Kidney tubule cell (primary cell): ENCODE measurements around the gene FSD1L.

ENCODE experiments used
- DNase-seq: peaks from one replicate; pipeline ENCODE4 v3.0.0-alpha.2; 2018; ENCODE audit warnings: low spot score

FSD1L gene

DNA sequence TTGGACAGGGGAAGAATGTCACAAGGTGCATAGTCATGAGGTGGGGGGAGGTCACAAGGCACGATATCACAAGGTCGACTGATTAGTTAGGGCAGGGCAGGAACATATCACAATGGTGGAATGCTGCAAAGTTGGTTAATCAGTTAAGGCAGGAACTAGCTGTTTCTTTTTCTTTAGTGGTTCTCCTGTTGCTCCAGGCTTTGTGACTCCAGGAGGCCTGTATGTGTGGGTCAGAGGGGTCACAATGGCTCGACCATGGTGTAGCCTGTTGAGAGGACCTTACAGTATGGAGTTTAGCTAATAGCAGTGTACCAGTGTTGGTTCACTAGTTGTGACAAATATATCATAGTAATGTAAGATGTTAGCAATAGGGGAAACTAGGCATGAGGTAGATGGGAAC is 12.4 kb upstream of the FSD1L start:
- DNase-seq = no peak

GRCh38 chr9:105436783-105437182 is 11.1 kb upstream of the FSD1L start:
- no peak for DNase-seq

DNA sequence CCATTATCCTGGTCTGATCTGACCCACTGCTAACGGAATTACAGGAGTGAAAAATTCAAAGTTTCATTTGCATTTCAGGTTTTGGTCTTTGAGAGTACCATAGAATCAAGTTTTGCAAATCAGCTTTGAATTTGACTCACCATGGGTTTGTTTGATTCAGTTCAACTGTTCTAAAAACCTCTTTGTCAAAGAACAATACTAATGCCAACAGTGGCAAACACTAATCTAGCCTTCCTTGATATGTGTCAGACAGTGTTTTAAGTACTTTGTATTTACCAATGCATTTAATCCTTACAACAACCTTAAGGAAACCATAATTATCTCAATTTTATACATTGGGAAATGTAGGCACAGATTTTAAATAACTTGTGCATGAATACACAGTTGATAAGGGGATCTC is 10.1 kb upstream of the FSD1L start:
- no peak for DNase-seq

DNA sequence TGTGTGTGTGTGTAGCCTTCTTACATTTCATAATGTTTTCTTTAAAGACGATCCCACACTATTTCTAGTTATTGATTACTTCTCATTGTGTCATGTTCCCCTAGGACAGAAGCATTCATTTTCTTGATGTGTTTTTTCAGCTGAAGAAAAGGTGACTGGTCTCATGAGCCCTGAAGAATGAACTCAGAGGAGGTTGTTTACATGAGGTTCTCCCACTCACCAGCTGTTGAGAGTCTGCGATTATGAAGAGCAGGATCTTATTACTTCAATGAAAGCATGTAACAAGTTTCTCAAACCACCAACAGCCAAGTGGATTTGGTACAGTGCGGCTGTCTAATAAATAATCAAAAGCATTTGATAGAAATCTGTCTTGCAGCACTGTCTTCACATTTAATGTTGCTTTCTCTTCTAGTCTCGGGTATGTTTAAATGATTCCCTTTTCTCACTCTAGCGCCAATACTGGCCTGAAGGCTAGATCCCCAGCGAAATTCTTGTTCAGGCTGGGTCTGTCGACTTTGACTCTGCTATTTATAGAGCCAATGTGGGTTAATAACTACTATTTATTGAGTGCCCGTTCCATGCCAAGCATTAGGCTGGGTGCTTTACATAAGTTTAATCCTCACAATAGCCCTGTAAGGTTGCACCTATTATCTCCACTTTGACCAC is 9.6 kb upstream of the FSD1L start:
- no peak for DNase-seq

GRCh38 chr9:105439428-105439827 is 8.4 kb upstream of the FSD1L start:
- no peak for DNase-seq

DNA sequence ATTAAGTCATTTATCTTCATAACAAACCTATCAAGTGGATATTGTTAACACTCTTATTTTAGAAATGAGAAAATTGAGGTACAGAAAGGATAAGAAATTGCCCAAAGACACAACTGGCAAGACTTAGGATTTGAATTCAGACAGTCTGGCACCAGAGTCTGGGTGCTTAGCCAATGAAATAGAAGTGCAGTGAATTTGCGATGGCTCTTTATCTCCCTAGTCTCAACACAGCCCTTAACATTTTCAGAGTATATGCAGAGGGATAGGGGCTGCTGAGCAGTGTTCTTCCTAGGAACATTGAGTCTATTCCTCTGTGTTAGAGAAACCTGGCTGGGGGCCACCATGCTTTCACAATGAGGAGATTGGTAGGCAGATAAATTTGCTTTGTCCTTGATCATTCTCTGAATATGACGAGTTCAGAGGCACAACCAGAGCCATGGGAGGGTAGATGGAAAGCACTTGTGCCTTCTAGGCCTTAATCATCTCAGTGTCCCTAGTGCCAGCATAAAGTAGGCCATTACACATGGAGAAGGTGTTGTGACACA is 6.1 kb upstream of the FSD1L start:
- no peak for DNase-seq

DNA sequence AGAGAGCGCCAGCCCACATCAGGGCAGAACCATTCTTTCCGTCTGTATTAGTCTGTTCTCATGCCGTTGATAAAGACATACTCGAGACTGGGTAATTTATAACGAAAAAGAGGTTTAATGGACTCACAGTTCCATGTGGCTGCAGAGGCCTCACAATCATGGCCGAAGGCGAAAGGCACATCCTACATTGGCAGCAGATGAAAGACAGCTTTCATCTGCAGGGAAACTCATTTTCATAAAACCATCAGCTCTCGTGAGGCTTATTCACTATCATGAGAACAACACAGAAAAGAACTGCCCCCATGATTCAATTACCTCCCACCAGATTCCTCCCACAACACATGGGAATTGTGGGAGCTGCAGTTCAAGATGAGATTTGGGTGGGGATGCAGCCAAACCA is 4.7 kb upstream of the FSD1L start:
- no peak for DNase-seq

DNA sequence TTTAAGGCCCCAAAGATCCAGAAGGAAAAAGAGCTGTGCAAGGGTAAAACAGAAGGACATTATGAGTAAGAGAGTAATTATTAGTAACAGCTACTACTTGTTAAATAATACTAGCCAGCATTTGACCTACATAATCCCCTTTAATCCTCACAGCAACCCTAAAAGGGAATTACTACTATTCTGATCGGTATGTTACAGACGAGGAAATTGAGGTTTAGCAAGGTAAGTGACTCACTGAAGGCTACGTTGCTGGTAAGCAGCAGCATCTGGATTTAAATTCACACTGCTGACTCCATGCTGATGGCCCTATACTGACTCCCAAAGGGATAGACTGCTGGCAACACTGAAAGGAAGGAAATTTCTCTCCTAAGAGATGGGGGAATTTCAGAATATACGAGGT is 3.7 kb upstream of the FSD1L start:
- peak; percentile 44 for DNase-seq

DNA sequence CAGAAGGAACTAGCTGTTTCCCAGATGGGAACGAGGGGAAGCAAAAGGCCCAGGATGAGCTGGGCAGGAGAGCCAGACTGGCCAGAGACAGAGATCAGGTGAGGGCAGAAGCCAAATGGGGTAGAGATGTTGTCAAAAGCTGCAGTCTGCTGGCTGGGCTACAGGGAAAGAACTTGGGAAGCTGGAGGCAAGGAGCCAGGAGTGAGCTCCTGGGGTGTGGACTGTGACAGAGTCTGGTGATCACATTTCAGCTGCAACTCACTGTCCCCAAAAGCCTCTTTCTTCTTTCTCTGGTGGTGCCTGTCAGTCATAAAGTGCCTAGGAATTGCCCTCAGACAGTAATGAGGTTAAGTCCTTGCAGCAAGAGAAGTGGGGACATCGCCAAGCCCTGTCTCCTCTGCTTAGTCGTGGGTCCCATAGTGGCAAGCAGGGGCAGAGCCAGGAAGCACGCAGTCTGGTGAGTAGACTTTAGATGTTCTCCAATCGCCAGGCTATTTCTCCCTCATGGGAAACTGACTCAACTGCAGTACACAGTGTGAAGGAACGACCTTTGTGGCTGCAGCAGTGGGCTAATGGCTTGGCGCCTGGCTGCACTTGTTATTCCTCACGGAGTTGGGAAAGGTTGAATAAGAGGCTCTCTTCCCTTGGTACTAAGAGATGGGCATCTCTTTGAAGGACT is 2.5 kb upstream of the FSD1L start:
- no peak for DNase-seq

DNA sequence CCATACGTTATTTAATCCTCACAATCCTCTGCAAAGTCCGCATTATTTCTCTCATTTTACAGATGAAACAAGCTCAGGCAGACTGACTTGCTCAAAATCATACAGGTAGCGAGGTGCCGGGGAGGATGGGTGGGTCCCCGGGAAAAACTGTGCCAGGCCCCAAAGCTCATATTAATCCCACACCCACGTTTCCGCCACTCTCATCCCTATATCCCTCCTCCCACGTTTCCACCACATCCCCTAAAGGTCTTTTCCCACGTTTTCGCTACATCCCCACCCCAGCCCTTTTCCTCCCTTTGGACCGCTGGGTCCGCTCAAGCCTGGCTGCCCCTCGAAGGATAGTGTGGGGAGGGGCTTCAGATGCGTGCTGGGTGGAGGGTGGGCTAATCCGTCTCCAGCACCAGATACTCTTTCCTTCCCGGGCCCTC is 434 bp upstream of the FSD1L start:
- DNase-seq = no peak

- DNase-seq = peak; percentile 19
Measured at GRCh38 chr9:105449081-105449480, 1.2 kb downstream of the FSD1L start.

- DNase-seq = no peak
Measured at GRCh38 chr9:105452185-105452584, 4.4 kb downstream of the FSD1L start.

GRCh38 chr9:105455836-105456475 is 8.1 kb downstream of the FSD1L start:
- no peak for DNase-seq

DNA sequence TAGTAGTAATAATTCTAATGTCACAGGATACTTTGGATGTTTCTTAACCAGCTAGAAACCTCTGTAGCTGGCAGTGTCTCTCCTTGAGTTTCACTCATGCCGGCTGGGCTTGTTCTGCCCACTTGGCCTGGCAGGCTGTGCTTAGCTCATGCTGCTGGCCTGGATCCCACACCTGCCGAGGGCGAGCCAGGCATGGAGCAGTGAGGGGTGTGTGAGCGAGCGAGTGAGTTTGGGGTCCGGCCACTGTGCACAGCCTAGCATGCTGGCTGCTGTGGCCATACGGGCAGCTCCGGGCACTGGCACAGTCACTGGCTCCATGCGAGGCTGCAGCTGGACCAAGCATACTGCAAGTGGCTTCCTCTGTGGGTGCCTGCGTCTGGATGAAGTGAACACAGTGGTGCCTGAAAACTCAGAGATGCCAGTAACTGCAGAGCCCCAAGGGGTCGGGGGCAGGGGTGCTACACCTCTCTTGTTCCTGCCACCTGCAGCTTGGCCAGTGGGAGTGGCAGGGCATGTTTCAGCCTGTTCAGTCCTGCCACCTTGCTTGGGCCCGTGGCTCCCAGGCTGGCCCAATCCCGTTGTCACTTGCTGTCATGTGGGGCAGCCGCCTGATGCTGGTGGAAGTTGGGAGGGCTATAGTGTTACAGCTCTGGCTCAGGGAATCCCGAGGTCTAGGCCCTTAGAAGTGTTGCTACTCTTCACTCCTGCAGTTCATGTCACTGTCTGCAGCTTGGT is 9.9 kb downstream of the FSD1L start:
- no peak for DNase-seq

DNA sequence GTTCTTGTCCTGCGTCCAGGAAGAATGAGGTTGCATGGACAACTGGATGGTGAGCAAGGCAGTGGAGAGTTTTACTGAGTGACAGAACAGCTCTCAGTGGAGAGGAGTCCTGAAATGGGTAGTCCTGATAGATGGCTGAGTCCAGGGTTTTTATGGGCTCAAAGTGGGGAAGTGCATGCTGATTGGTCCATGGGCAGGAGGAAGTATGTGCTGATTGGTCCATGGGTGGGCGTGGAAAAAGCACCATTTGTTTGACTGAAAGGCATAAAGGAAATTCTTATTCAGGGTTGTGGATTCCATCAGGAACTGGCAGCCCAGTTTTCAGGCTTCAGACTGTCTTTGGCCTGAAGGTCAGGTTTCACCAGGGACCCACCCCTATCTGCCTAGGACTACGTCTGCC is 10.6 kb downstream of the FSD1L start:
- no peak for DNase-seq

GRCh38 chr9:105459336-105459735 is 11.5 kb downstream of the FSD1L start:
- no peak for DNase-seq

GRCh38 chr9:105466898-105467455 is 19.1 kb downstream of the FSD1L start:
- DNase-seq = no peak

DNA sequence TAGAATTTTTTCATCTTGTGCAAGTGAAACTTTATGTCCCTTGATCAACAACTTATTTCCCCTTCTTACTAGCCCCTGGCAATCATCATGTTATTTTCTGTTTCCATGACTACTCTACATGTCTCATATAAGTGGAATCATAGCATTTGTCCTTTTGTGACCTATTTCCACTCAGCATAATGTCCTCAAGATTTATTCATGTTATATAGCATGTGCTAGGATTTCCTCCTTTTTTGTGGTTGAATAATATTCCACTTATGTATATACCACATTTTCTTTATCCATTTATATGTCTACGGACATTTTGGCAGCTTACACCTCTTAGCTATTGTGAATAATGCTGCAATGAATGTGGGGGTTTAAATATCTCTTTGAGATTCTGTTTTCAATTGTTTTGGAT is 21.0 kb downstream of the FSD1L start:
- DNase-seq = no peak

DNA sequence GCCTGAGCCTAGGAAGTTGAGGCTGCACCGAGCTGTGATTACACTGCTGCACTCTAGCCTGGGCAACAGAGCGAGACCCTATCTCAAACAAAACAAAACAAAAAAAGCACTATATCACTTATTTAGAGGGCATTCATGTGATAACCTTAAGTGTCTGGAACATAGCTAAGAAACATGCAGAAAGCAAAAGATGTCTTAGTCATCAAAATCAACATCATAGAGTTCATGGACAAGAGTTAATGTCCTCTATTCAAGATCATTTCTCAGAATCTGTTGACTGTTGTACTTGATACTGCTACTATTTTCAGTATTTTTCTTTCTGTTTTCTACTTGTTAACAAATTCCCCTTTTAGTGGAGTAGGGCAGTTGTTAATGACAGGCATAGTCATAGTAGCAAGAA is 25.4 kb downstream of the FSD1L start:
- DNase-seq = no peak

DNA sequence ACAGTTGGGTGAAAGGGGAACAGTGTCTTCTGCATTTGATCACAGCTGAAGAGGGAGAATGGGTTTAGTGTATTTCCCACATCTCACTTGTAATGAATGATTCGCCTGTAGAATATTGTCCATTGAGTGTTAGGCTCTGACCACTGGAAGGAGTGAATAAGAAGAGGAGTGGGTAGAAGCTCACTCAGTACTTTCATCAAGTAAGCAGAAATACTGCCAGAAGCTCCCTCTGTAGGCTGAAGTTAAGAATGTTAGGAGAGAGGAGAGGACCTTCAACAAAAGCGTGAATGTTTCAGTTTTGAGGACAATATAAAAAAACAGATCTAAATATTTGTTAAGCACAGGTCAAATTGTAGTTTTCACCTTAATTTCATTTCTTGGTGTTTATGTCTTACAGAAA is 27.5 kb downstream of the FSD1L start:
- DNase-seq = peak; percentile 57

DNA sequence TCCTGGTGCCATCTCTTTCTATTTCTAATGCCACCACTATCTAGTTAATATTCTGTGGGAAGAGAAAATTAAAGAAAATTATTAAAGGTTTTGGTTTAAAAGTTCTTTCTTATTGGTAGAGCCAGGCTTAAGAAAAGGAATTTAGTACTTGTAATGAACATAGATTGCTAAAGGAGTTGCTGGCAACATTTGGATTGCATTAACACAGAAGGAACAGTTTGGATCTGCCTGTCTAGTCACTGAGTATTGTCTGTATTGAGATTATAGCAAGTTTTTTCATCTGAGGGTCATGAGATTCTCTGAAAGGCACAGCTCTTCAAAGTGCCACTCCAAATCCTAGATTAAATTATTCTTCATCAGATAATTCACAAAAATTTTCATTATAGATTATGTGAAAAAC is 32.0 kb downstream of the FSD1L start:
- DNase-seq = no peak

DNA sequence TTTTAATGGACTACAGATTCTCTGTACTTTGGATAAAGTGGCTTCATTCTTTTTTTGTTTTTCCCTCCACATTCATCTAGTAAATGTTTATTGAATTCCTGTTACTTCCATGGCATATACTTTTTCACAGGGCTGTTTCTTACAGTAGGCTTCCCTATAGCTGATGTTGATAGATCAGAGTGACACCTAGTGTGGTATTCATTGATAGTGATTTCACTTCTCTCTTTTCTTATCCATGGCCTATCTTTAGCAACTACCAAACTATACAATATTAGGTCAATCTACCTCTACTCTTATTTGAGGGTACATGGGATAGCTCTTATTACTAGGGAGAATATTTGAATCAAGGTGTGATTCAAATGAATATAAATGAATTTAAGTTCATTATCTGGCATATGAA is 35.8 kb downstream of the FSD1L start:
- no peak for DNase-seq
